HepG2 (cell line): ENCODE data around the gene NGB. TPM values are rescaled to one million over a fixed set of nuclear protein-coding genes. Genes with fewer than 3 reads are reported as not detected.

Experiments
- ATAC-seq: fragments of 200-7000 bp; cut with Tn5 transposase; 3 replicates; pipeline ENCODE4 v1.9.1; 2020; ENCODE audit warnings: mild to moderate bottlenecking, moderate library complexity
- BruUV-seq: library from RNA; stranded (reverse); fragments of 400-500 nt; replicated peaks from 2 replicates; lab custom pipeline; 2021; lab: Mats Ljungman, UMichigan
- CTCF ChIA-PET: fragments of 300-600 bp; formaldehyde crosslinking; extraction: SDS; loops from one replicate; lab custom pipeline; 2021; ENCODE audit warnings: low total read pairs, inconsistent platforms, low intra/inter-chr PET ratio; lab: Yijun Ruan, JAX
- POLR2A ChIA-PET: fragments of 350-600 bp; sonication (Branson Sonifier 250); formaldehyde crosslinking; loops from one replicate; lab custom pipeline; 2020; ENCODE audit warnings: antibody characterized with exemption, inconsistent platforms; lab: Yijun Ruan, JAX
- DNase-seq: peaks from one replicate; pipeline ENCODE4 v3.0.0-alpha.2; 2015; ENCODE audit warnings: low spot score
- FAIRE-seq: peaks from 3 replicates; lab custom pipeline; 2011; peaks lifted over from hg19 to GRCh38; lab: Jason Lieb, UNC
- H2AFZ ChIP-seq: one replicate; pipeline ENCODE4 v1.6.1; 2011; ENCODE audit warnings: low read length, inconsistent platforms
- H3K27ac ChIP-seq: fragments of 300-600 bp; 3 replicates; pipeline ENCODE4 v1.8.0; 2011; ENCODE audit warnings: mixed run types, mild to moderate bottlenecking, mixed read lengths, low read length, inconsistent platforms; ENCODE audit not compliant: insufficient read depth; ENCODE audit errors: extremely low read length
- H3K27me3 ChIP-seq, 2 experiments: fragments of 200-600 bp in 1 of 2; 2 replicates in 1 of 2; 3 replicates in 1 of 2; pipeline versions ENCODE4 v1.6.0 to v1.8.0; 2011; ENCODE audit warnings: low read length in 2 of 2, mild to moderate bottlenecking in 2 of 2, moderate library complexity in 2 of 2, inconsistent platforms in 1 of 2; ENCODE audit not compliant: insufficient read depth in 2 of 2, control insufficient read depth in 1 of 2
- H3K36me3 ChIP-seq, 2 experiments: fragments of 200-600 bp in 1 of 2; replicated peaks in 1 of 2; 2 replicates in 1 of 2; 3 replicates in 1 of 2; pipeline versions ENCODE4 v1.5.1 to v1.8.0; 2011; ENCODE audit warnings: low read length in 2 of 2, inconsistent platforms in 1 of 2; ENCODE audit not compliant: insufficient read depth in 2 of 2, control insufficient read depth in 1 of 2
- H3K4me1 ChIP-seq: 2 replicates; pipeline ENCODE4 v1.5.1; 2012; ENCODE audit warnings: low read length, inconsistent platforms; ENCODE audit not compliant: insufficient read depth
- H3K4me2 ChIP-seq: 2 replicates; pipeline ENCODE4 v1.6.0; 2011; ENCODE audit warnings: low read depth, low read length, inconsistent platforms
- H3K4me3 ChIP-seq, 3 experiments: fragments of 200-600 bp in 1 of 3; sonication (generic), shearing (Covaris generic) in 1 of 3; replicated peaks in 1 of 3; 2 replicates each; pipeline ENCODE4 v1.5.1; 2011 to 2016; ENCODE audit warnings: low read length in 3 of 3, inconsistent platforms in 2 of 3, low read depth in 2 of 3, mild to moderate bottlenecking in 2 of 3, control low read depth in 1 of 3, mixed read lengths in 1 of 3; ENCODE audit not compliant: insufficient read depth in 1 of 3
- H3K79me2 ChIP-seq: one replicate; pipeline ENCODE4 v1.6.1; 2011; ENCODE audit warnings: low read length, inconsistent platforms; ENCODE audit not compliant: insufficient read depth
- H3K9ac ChIP-seq: 2 replicates; pipeline ENCODE4 v1.6.0; 2011; ENCODE audit warnings: mild to moderate bottlenecking, low read depth, low read length, inconsistent platforms; ENCODE audit not compliant: insufficient read depth
- H3K9me3 ChIP-seq: 2 replicates; pipeline ENCODE4 v1.5.1; 2012; ENCODE audit warnings: mild to moderate bottlenecking, low read length
- H4K20me1 ChIP-seq: 2 replicates; pipeline ENCODE4 v1.6.0; 2011; ENCODE audit warnings: inconsistent platforms, mild to moderate bottlenecking, low read length, moderate library complexity; ENCODE audit not compliant: insufficient read depth
- HDAC2 ChIP-seq: sonication (generic); formaldehyde crosslinking; IDR thresholded peaks from 2 replicates; pipeline ENCODE4 v1.4.0; 2020; ENCODE audit warnings: missing genetic modification reagents
- HNF4G ChIP-seq, 2 experiments: sonication (generic) in 1 of 2; formaldehyde crosslinking in 1 of 2; IDR thresholded peaks; 2 replicates each; pipeline versions ENCODE4 v1.4.0 to v1.6.1; 2011 to 2020; ENCODE audit warnings: borderline replicate concordance in 2 of 2, low read depth in 2 of 2, mild to moderate bottlenecking in 2 of 2, low read length in 1 of 2, missing genetic modification reagents in 1 of 2, moderate library complexity in 1 of 2
- KDM5B ChIP-seq: sonication (generic); formaldehyde crosslinking; IDR thresholded peaks from 2 replicates; pipeline ENCODE4 v1.4.0; 2020; ENCODE audit warnings: missing genetic modification reagents, mild to moderate bottlenecking, borderline replicate concordance
- NR2F1 ChIP-seq, 2 experiments: fragments of 450-650 bp in 1 of 2; formaldehyde crosslinking in 1 of 2; IDR thresholded peaks; 2 replicates each; pipeline versions ENCODE4 v1.5.0 to v1.6.1; 2016 to 2020; ENCODE audit warnings: mild to moderate bottlenecking in 1 of 2, missing compliant biosample characterization in 1 of 2, missing genetic modification reagents in 1 of 2, moderate library complexity in 1 of 2
- SRSF9 ChIP-seq: fragments of 200-400 bp; formaldehyde crosslinking; IDR thresholded peaks from 2 replicates; pipeline ENCODE4 v1.6.1; 2018; ENCODE audit warnings: borderline replicate concordance, mild to moderate bottlenecking, low read depth, low read length; ENCODE audit not compliant: insufficient read depth, poor library complexity, severe bottlenecking
- ZFAT ChIP-seq: sonication (generic); formaldehyde crosslinking; conservative IDR thresholded peaks from 2 replicates; pipeline ENCODE4 v1.8.1; 2023; ENCODE audit warnings: missing genetic modification reagents, inconsistent platforms
- ZFP36L2 ChIP-seq: sonication (generic); formaldehyde crosslinking; IDR thresholded peaks from 2 replicates; pipeline ENCODE4 v1.4.0; 2020; ENCODE audit warnings: missing genetic modification reagents
- ZNF230 ChIP-seq: sonication (generic); formaldehyde crosslinking; IDR thresholded peaks from 2 replicates; pipeline ENCODE4 v1.4.0; 2020; ENCODE audit warnings: mild to moderate bottlenecking, missing genetic modification reagents
- ZNF775 ChIP-seq: sonication (generic); formaldehyde crosslinking; IDR thresholded peaks from 2 replicates; pipeline ENCODE4 v1.4.0; 2020; ENCODE audit warnings: missing genetic modification reagents, mild to moderate bottlenecking, moderate library complexity, borderline replicate concordance
- ZNF878 ChIP-seq: sonication (generic); formaldehyde crosslinking; IDR thresholded peaks from 2 replicates; pipeline ENCODE4 v1.8.1; 2023; ENCODE audit warnings: mild to moderate bottlenecking, missing genetic modification reagents, moderate library complexity
- WGBS: methylation state at CpG from one replicate; pipeline ENCODE4 v1.1.6; 2017; ENCODE audit warnings: low lambda C conversion rate; 5-methylcytosine and 5-hydroxymethylcytosine counted together
- in situ Hi-C: cut with HindIII; loops from 2 replicates; pipeline ENCODE4 v1.10.0; 2017; ENCODE audit warnings: low pct_unique_long_range_greater_than_20kb; ENCODE audit not compliant: extremely low pct_ligation_motif_present
- intact Hi-C: fragments of 100-400 bp; cut with micrococcal nuclease; formaldehyde crosslinking; loops from one replicate; pipeline ENCODE4 v1.10.0; 2022; ENCODE audit not compliant: unreplicated experiment
- polyA plus RNA-seq, 8 experiments: library from polyadenylated mRNA; depleted of rRNA in 3 of 8; stranded (reverse) in 7 of 8; unstranded in 1 of 8; fragments of >200 nt; fragmentation: Illumina TruSeq in 4 of 8; extraction: Trizol in 4 of 8; gene quantifications; 2 replicates each; pipeline versions ENCODE4 v1.2.1 to v1.2.3, GENCODE V29; 2011 to 2016; ENCODE audit warnings: low read depth in 4 of 8, missing spikeins in 1 of 8, mixed read lengths in 1 of 8; ENCODE audit not compliant: insufficient read depth in 1 of 8
- total RNA-seq, 5 experiments: library from RNA; depleted of rRNA; stranded (reverse); fragments of >200 nt; fragmentation: Illumina TruSeq; extraction: Trizol; gene quantifications; 2 replicates each; pipeline ENCODE4 v1.2.3, GENCODE V29; 2016; ENCODE audit warnings: low read depth in 1 of 5

The NGB gene
- total and polyA plus RNA-seq, 2 of the 13 experiments (the other 11 are each of a cell fraction or from before 2014, with no cell fraction given) = 0.04 TPM; not detected in 1

DNA sequence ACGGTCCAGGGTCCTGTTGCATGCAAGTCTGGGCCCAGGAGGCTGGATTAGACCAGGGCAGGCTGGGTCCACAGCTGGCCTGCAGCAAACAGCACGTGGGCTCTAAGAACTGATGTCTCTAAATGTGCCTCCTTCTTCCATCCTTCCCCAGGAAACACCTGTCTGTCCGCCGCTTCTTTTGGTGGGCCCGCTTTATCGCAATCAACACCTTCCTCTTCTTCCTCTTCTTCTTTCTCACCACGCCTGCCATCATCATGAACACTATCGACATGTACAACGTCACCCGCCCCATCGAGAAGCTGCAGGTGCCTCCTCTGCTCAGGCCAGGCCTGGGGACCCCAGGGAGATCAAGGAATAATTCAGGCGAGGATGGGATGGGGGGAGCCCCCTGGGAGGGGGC lies 28.3 kb downstream of the NGB start:
- CTCF ChIA-PET = no interaction called here
- H3K4me1 ChIP-seq = no peaks in the 10 kb centered on the region
- no peaks in the 10 kb centered on the region for H4K20me1 ChIP-seq
- in situ Hi-C loops = no loop called here
- FAIRE-seq = no peak
- WGBS = 56% methylated on average over 11 of the region's 12 CpGs
- no peak overlapping the region for H3K9ac ChIP-seq
- H3K27me3 ChIP-seq = 0 out of 5 replicates have a peak, but pooled peaks cover 0 to 3% of the 10 kb centered on the region in 2 experiments
- no peak overlapping the region for H3K27ac ChIP-seq
- no peaks in the 10 kb centered on the region for H3K9me3 ChIP-seq
- H3K79me2 ChIP-seq = no peaks in the 10 kb centered on the region
- no peak overlapping the region for H2AFZ ChIP-seq
- no peak for DNase-seq
- POLR2A ChIA-PET = no interaction called here
- no peak overlapping the region for H3K4me2 ChIP-seq
- TF ChIP-seq HDAC2 (CRISPR knock-in tag) (no peak), ZNF878 (CRISPR knock-in tag) (no peak), NR2F1 (CRISPR knock-in tag; IDR thresholded peaks at IDR 0.05) (no peak), KDM5B (CRISPR knock-in tag) (no peak), ZNF230 (no peak), SRSF9 (no peak), ZFAT (no peak), HNF4G (IDR thresholded peaks at IDR 0.05; ENCODE audit: borderline replicate concordance, low read depth, low read length) (no peak), HNF4G (CRISPR knock-in tag; IDR thresholded peaks at IDR 0.05; ENCODE audit: borderline replicate concordance, low read depth) (no peak), ZFP36L2 (CRISPR knock-in tag) (no peak), ZNF775 (no peak)
- TF ChIP-seq, all 625 proteins: peak for 0
- BruUV-seq = no TSS peak
- H3K4me3 ChIP-seq = no peak overlapping the region
- no peaks in the 10 kb centered on the region for H3K36me3 ChIP-seq
- intact Hi-C loops = no loop called here
- no peak for ATAC-seq
